ENCODE results near the gene ASNSD1. TPM values are rescaled to one million over a fixed set of nuclear protein-coding genes. Genes with fewer than 3 reads are reported as not detected.

The ASNSD1 gene
- total and polyA plus RNA-seq, 2 experiments from 2014 or later, result 38.4 to 49.7 TPM

GRCh38 chr2:189635353-189635752 lies 25.9 kb upstream of the ASNSD1 start:
- no peaks in the 10 kb centered on the region for H3K9me3 Mint-ChIP-seq
- no peak overlapping the region for H3K27ac ChIP-seq (ENCODE audit: low read depth)
- no peak for ATAC-seq

More at GRCh38 chr2:189635353-189635752, 25.9 kb upstream of the ASNSD1 start:
- Histone ChIP-seq H3K36me3 (ENCODE audit: insufficient read depth) (no peaks in the 10 kb centered on the region), H3K27me3 (ENCODE audit: insufficient read depth) (no peaks in the 10 kb centered on the region), H3K9me2 (ENCODE audit: insufficient read depth) (no peaks in the 10 kb centered on the region), H3K4me1 (ENCODE audit: insufficient read depth) (no peaks in the 10 kb centered on the region), H3K4me3 (no peak overlapping the region), H3K4me2 (no peak overlapping the region), H3K79me2 (replicated peaks; ENCODE audit: insufficient read depth) (no peaks in the 10 kb centered on the region), H3F3A (replicated peaks; ENCODE audit: low read depth) (no peaks in the 10 kb centered on the region), H4K20me1 (replicated peaks; ENCODE audit: insufficient read depth) (no peaks in the 10 kb centered on the region), H2AFZ (no peak overlapping the region)
- Mint-ChIP-seq H3K36me3 (ENCODE audit: low read depth) (no peaks in the 10 kb centered on the region), H3K27ac (no peak overlapping the region), H3K27me3 (ENCODE audit: insufficient read depth, low read depth, poor library complexity) (peaks cover 3% of the 10 kb centered on the region), H3K4me1 (peaks cover 2% of the 10 kb centered on the region; the same call in 1 of the 3 replicates), H3K4me3 (no peak overlapping the region)
- no peak for TF ChIP-seq EZH2phosphoT487 (IDR thresholded peaks at IDR 0.05; ENCODE audit: unreplicated experiment)
- TF ChIP-seq POLR2AphosphoS5 (IDR thresholded peaks at IDR 0.05; ENCODE audit: low read depth), result no peak
- TF ChIP-seq CREB1 (CRISPR knock-in tag; IDR thresholded peaks at IDR 0.05; ENCODE audit: low read depth), result no peak
- TF ChIP-seq ZNF114 (CRISPR knock-in tag; IDR thresholded peaks at IDR 0.05), result no peak
- TF ChIP-seq, protein P1, sequence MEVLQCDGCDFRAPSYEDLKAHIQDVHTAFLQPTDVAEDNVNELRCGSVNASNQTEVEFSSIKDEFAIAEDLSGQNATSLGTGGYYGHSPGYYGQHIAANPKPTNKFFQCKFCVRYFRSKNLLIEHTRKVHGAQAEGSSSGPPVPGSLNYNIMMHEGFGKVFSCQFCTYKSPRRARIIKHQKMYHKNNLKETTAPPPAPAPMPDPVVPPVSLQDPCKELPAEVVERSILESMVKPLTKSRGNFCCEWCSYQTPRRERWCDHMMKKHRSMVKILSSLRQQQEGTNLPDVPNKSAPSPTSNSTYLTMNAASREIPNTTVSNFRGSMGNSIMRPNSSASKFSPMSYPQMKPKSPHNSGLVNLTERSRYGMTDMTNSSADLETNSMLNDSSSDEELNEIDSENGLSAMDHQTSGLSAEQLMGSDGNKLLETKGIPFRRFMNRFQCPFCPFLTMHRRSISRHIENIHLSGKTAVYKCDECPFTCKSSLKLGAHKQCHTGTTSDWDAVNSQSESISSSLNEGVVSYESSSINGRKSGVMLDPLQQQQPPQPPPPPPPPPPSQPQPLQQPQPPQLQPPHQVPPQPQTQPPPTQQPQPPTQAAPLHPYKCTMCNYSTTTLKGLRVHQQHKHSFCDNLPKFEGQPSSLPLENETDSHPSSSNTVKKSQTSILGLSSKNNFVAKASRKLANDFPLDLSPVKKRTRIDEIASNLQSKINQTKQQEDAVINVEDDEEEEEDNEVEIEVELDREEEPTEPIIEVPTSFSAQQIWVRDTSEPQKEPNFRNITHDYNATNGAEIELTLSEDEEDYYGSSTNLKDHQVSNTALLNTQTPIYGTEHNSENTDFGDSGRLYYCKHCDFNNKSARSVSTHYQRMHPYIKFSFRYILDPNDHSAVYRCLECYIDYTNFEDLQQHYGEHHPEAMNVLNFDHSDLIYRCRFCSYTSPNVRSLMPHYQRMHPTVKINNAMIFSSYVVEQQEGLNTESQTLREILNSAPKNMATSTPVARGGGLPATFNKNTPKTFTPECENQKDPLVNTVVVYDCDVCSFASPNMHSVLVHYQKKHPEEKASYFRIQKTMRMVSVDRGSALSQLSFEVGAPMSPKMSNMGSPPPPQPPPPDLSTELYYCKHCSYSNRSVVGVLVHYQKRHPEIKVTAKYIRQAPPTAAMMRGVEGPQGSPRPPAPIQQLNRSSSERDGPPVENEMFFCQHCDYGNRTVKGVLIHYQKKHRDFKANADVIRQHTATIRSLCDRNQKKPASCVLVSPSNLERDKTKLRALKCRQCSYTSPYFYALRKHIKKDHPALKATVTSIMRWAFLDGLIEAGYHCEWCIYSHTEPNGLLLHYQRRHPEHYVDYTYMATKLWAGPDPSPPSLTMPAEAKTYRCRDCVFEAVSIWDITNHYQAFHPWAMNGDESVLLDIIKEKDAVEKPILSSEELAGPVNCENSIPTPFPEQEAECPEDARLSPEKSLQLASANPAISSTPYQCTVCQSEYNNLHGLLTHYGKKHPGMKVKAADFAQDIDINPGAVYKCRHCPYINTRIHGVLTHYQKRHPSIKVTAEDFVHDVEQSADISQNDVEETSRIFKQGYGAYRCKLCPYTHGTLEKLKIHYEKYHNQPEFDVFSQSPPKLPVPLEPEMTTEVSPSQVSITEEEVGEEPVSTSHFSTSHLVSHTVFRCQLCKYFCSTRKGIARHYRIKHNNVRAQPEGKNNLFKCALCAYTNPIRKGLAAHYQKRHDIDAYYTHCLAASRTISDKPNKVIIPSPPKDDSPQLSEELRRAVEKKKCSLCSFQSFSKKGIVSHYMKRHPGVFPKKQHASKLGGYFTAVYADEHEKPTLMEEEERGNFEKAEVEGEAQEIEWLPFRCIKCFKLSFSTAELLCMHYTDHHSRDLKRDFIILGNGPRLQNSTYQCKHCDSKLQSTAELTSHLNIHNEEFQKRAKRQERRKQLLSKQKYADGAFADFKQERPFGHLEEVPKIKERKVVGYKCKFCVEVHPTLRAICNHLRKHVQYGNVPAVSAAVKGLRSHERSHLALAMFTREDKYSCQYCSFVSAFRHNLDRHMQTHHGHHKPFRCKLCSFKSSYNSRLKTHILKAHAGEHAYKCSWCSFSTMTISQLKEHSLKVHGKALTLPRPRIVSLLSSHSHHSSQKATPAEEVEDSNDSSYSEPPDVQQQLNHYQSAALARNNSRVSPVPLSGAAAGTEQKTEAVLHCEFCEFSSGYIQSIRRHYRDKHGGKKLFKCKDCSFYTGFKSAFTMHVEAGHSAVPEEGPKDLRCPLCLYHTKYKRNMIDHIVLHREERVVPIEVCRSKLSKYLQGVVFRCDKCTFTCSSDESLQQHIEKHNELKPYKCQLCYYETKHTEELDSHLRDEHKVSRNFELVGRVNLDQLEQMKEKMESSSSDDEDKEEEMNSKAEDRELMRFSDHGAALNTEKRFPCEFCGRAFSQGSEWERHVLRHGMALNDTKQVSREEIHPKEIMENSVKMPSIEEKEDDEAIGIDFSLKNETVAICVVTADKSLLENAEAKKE (CRISPR knock-in tag; IDR thresholded peaks at IDR 0.05), result no peak
- no peak for DNase-seq (ENCODE audit: low spot score)

Measured in GM23338 (cell line).